GM23248 (cell line): ENCODE results near the gene PHLDA3.

Source experiments
- EZH2 ChIP-seq: fragments of 200-600 bp; sonication (generic); IDR thresholded peaks from 2 replicates; pipeline ENCODE4 v1.6.1; 2018; ENCODE audit warnings: antibody characterized with exemption, mild to moderate bottlenecking; ENCODE audit not compliant: insufficient read depth, poor library complexity, severe bottlenecking
- EZH2phosphoT487 ChIP-seq: fragments of 200-600 bp; sonication (generic); IDR thresholded peaks from 2 replicates; pipeline ENCODE4 v1.6.1; 2018; ENCODE audit warnings: antibody characterized with exemption, moderate library complexity, mild to moderate bottlenecking, low read depth; ENCODE audit not compliant: insufficient read depth

DNA sequence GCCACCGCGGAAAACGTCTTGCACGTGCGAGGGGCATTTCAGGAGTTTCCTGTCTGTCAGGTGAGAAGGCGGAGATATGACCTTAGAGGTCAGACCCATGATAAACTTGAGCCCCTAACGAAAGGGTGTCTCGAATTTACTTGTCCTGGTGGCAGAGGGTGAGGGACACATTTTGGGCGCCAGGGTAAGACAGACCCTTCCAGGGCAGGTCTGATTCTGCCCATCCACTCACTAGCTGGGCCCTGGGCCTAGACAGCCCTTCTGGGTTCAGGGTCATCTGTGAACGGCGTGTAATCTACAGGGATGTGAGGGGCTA lies 38.3 kb upstream of the PHLDA3 start:
- TF ChIP-seq EZH2 (no peak), EZH2phosphoT487 (no peak)
